Inflammatory macrophage treated with lipopolysaccharide for 1 hour (primary cell): ENCODE data around the gene SPI1.

Source experiments
- DNase-seq, 2 donors: peaks; one replicate each; pipeline ENCODE4 v3.0.0-alpha.2; 2020 to 2022

SPI1 gene

GRCh38 chr11:47378010-47378835 is at the start of gene SPI1:
Gene SPI1, minus strand, starts transcription at chr11:47378547. Its CDS starts 194 bp downstream, at chr11:47378353.
- peak; percentile 93 to 97 for DNase-seq

DNA sequence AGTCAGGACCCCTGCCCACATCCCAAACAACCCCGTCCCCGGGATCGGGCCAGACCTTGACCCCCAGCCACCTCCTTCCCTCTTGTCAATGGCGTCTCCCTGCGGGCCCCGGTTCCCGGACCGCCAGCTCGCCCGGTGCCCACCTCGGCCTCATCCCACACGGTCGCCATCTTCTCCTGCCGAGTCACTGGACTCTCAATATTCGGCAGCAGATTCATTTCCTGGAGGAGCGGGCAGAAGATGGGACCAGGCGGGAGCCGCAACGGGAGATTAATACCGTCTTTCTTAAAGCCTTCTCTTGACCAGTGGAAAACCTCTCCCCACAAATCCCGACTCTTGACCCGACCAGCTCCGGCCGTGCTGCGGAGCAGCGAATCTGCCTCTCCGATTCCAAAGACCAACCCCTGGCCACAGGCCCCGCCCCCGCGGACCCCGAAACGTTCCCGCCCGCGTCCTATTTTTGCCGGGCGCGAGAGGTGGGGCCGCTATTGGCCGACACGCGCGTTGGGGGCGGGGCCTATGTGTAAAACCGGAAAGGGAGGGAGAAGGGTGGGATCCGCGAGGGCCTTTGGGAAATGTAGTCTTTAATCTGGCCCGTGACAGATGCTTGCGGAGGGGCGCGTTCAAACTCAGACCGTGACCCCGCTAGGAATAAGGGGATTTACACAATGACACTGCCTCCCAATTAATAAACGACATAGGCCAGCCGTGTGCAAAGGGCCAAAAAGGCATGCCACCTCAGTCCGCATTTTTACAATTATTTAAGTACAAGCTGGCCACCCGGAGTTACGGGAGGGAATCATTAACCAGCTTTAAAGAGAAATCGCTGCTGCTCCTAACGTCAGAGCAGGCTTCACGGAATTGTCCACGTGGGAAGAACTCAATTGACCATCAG is 48.0 kb upstream of the SPI1 start, which contains the start of gene PSMC3:
Gene PSMC3 (minus strand): TSS at position 378 of the 895 bp plus-strand sequence. CDS start 160 bp downstream, at position 218.
- peak; percentile 95 to 99 for DNase-seq

DNA sequence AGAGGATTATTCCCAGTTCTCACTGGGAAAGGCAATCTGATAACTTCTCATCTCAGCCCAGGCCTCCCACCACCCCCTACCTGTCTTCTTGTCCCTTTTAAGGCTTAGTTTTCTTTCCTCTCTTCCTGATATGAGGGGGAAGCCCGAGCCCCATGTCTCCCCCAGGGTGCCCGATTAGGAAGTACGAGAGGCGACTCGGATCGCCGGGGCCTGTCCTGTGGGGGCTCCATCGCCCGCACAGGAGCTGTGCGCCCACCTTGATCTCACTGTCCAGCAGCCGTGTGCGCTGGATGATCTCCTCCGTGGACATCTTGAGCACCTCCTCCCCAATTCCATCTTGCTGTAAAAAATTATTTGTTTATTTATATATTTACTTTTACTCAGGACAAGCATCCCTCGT is 47.3 kb upstream of the SPI1 start:
- DNase-seq = no peak

- DNase-seq = no peak
Measured at GRCh38 chr11:47418454-47419259, 40.3 kb upstream of the SPI1 start.

GRCh38 chr11:47417712-47418111 is 39.4 kb upstream of the SPI1 start:
- DNase-seq = no peak

DNA sequence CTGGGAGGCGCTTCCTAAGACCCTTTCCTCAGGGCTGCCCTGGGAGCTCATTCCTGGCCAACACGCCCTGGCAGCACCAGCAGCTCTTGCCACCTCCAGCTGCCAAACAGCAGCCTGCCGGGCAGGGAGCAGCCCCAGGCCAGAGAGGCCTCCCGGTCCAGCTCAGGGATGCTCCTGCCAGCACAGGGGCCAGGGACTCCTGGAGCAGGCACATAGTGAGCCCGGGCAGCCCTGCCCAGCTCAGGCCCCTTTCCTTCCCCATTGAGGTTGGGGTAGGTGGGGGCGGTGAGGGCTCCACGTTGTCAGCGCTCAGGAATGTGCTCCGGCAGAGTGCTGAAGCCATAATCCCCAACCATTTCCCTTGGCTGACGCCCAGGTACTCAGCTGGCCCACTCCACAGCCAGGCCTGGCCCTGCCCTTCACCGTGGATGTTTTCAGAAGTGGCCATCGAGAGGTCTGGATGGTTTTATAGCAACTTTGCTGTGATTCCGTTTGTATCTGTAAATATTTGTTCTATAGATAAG is 37.7 kb upstream of the SPI1 start:
- DNase-seq = no peak

DNA sequence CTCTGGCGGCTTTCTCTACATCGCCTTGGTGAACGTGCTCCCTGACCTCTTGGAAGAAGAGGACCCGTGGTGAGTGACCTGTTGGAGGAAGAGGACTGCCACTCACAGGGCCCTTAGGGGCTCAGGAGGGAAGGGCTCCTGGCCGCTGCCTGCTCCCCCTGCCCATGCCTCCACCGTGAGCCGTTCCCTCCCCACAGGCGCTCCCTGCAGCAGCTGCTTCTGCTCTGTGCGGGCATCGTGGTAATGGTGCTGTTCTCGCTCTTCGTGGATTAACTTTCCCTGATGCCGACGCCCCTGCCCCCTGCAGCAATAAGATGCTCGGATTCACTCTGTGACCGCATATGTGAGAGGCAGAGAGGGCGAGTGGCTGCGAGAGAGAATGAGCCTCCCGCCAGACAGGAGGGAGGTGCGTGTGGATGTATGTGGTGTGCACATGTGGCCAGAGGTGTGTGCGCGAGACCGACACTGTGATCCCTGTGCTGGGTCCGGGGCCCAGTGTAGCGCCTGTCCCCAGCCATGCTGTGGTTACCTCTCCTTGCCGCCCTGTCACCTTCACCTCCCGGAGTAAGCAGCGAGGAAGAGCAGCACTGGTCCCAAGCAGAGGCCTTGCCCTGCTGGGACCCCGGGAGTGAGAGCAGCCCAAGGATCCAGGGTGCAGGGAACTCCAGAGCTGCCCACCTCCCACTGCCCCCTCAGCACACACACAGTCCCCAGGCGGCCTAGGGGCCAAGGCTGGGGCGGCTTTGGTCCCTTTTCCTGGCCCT is 36.9 kb upstream of the SPI1 start:
- DNase-seq = no peak

DNA sequence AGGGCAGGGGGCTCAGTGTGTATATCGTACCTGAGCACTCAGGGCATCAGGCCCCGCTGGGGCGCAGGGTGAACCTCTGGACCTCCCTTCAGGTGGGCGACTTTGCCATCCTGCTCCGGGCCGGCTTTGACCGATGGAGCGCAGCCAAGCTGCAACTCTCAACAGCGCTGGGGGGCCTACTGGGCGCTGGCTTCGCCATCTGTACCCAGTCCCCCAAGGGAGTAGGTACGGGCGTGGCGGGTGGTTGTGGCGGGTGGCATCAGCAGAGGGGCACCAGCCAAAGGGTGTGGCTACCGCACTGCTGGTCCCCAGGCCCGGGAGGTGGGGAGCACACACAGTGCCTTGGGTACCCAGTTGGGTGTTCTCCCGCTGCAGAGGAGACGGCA is 36.3 kb upstream of the SPI1 start:
- no peak for DNase-seq

DNA sequence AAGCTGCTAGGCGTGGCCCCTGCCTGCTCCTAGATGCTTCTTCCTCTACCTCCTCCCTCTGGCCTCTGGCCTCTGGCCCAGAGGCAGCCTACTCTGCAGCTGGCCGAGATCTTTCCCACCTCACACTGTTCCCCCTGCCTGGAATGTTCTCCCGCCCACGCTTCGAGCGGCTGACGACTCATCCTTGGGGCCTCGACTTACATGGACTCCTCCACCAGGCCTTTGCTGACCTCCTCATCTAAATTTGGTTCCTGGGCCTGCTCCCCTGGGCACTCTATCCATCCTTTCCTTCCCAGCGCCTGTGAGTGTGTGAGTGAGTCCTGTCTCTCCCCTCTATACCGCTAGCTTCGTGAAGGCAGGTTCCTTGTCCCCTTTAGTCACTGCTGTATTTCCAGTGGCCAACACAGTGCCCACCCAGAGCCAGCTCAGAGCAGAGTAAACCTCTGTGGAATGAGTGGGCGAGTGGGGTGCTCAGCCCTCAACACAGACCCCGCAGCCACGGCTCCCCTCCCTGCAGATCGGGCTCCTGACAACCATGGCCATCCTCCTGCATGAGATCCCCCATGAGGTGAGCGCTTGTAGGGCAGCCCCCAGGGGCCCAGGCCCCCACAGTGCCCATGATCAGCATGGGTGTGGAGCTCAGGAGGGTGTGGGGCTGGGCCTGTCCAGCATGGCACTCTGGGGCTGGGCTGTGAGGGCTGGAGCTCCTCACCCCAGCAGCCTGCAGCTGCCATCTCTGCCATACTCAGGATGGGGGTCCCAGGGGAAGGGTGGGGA is 35.7 kb upstream of the SPI1 start:
- DNase-seq = no peak

GRCh38 chr11:47413351-47413750 is 35.0 kb upstream of the SPI1 start:
- DNase-seq = no peak

- DNase-seq = peak; percentile 32 to 74
Measured at GRCh38 chr11:47411884-47412746, 33.8 kb upstream of the SPI1 start.

- no peak for DNase-seq
Measured at GRCh38 chr11:47410370-47411264, 32.3 kb upstream of the SPI1 start.

DNA sequence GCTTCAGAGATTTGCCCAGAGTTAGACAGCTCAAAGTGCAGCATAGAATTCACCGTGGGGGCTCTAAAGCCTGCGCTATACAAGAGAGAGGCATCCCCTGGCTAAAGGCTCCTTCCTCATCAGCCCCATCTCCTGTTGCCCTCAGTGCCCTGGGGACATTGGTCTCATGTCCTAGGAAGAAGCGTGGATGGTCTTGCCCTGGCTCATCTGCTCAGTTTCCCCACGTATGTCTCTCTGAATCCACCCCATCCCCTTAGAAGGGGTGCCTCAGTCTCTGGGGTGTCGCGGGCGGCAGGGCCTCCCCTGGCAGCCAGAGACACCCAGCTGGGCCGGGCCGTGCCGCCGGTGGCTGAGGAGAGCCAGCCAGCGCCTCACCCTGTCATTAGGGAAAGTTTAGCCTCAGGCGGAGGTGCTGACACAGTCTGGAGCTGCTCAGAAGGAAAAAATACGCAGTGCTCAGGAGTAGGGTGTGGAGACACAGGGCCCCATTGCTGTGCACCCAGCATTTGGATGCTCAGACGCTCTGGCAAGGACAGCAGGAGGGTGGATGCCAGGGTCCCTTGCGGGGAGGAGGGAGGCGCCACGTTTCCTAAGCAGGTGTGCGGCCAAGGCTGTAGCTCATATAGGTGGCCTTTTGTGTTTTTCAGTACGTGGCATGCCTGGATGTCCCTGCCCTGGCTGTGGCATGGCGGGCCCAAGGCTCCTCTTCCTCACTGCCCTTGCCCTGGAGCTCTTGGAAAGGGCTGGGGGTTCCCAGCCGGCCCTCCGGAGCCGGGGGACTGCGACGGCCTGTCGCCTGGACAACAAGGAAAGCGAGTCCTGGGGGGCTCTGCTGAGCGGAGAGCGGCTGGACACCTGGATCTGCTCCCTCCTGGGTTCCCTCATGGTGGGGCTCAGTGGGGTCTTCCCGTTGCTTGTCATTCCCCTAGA is 31.4 kb upstream of the SPI1 start:
- DNase-seq = no peak

- DNase-seq = peak in 1 of 2 donors; percentile 14
Measured at GRCh38 chr11:47408598-47409439, 30.5 kb upstream of the SPI1 start.

DNA sequence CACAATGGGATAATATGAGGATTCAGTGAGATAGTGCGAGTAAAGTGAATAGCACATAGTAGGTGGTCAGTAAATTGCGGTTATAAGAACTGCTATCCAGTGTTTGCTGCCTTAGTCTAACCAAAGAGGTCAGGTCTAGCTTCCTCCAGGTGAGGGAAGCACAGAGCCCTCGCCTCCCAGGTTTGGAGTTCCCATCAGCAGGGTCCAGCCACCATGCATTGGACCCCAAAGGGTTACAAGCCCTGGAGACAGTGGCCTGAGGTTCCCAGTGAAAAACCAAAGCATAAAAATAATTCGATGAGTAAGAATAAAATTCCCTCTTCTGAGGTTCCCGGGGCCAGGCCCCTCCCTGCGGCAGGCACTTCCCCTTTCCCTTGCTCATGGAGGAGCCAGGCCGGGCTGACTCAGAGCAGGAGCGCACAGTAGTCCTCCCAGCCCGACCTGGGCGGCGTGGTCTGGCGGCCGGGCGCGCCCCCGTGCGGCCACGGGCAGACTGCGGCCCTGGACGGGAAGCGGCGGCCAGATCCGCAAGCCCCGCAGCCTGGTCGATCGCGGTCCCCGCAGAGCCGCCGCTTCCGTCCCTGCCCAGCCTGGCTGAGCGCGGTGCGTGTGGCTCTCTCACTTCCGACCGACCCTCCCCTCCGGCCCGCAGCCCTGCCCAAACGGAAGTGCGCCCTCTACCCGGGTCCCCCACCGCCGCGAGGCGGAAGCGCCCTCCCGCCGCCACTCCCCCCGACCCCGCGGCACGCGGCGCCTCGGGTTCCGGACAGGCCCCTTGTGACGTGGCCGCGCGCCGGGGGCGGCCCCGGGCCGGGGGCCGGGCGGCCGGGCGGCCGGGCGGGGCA is 29.6 kb upstream of the SPI1 start, which contains the start of gene SLC39A13:
Gene SLC39A13 (plus strand): TSS at position 845 of the 845 bp plus-strand sequence. CDS start 1,505 bp downstream, outside the sequence.
- DNase-seq = peak; percentile 97 to 99
